Loucy (cell line): ENCODE results near the gene SNAP91.

ENCODE experiments used
- EZH2phosphoT487 ChIP-seq: fragments of 200-600 bp; IDR thresholded peaks from 2 replicates; pipeline ENCODE4 v1.6.1; 2018; ENCODE audit warnings: antibody characterized with exemption, mild to moderate bottlenecking, moderate library complexity, borderline replicate concordance
- TF ChIP-seq, protein P1 (sequence below): fragments of 200-600 bp; sonication (generic); conservative IDR thresholded peaks from 2 replicates; pipeline ENCODE4 v1.5.1; 2014; ENCODE audit warnings: mild to moderate bottlenecking, antibody characterized with exemption, low read length

DNA sequence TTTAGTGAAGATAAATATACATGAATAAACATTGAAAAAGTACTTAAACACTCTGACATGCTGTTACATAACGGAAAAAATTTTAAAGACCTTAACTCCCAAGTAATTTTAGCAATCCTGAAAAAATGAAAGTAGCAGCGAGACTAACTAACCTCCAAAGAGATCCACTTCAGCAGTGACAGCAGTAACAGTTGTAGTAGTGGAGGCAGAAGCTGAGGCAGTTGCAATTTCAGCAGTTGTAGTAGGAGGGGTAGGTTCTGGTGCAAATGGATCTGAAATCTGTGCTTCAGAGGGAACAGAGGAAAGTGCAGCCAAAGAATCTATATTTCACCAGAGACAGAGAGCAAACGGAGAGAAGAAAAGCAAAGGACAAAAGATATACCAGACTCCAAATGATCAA lies 107.8 kb downstream of the SNAP91 start:
- TF ChIP-seq EZH2phosphoT487 = no peak
- TF ChIP-seq, protein P1, sequence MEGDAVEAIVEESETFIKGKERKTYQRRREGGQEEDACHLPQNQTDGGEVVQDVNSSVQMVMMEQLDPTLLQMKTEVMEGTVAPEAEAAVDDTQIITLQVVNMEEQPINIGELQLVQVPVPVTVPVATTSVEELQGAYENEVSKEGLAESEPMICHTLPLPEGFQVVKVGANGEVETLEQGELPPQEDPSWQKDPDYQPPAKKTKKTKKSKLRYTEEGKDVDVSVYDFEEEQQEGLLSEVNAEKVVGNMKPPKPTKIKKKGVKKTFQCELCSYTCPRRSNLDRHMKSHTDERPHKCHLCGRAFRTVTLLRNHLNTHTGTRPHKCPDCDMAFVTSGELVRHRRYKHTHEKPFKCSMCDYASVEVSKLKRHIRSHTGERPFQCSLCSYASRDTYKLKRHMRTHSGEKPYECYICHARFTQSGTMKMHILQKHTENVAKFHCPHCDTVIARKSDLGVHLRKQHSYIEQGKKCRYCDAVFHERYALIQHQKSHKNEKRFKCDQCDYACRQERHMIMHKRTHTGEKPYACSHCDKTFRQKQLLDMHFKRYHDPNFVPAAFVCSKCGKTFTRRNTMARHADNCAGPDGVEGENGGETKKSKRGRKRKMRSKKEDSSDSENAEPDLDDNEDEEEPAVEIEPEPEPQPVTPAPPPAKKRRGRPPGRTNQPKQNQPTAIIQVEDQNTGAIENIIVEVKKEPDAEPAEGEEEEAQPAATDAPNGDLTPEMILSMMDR = no peak
